Measurements from ENCODE around the gene RELL1.

Gene RELL1

GRCh38 chr4:37646247-37646646 lies 39.9 kb downstream of the RELL1 start:
- H3K4me3 ChIP-seq (ENCODE audit: low read depth, low read length) = no peak overlapping the region
- no peak for DNase-seq (ENCODE audit: low read depth)
- in situ Hi-C loops (cut with HindIII; ENCODE audit: low sequenced_read_pairs) = no loop called here
- TF ChIP-seq CTCF (IDR thresholded peaks at IDR 0.05; ENCODE audit: low read depth, low read length, missing control alignments) = no peak

- no peak overlapping the region for H3K4me3 ChIP-seq (ENCODE audit: low read depth, low read length)
- no peak for TF ChIP-seq CTCF (IDR thresholded peaks at IDR 0.05; ENCODE audit: low read depth, low read length, missing control alignments)
- no peak for DNase-seq (ENCODE audit: low read depth)
- in situ Hi-C loops (cut with HindIII; ENCODE audit: low sequenced_read_pairs) = no loop called here
Measured at GRCh38 chr4:37645736-37646135, 40.4 kb downstream of the RELL1 start.

- TF ChIP-seq CTCF (IDR thresholded peaks at IDR 0.05; ENCODE audit: low read depth, low read length, missing control alignments) = no peak
- in situ Hi-C loops (cut with HindIII; ENCODE audit: low sequenced_read_pairs) = no loop called here
- peak; percentile 88 for DNase-seq (ENCODE audit: low read depth)
- H3K4me3 ChIP-seq (ENCODE audit: low read depth, low read length) = no peak overlapping the region
Measured at GRCh38 chr4:37644962-37645361, 41.2 kb downstream of the RELL1 start.

GRCh38 chr4:37641886-37642849 lies 44.0 kb downstream of the RELL1 start:
- in situ Hi-C loops (cut with HindIII; ENCODE audit: low sequenced_read_pairs) = no loop called here
- DNase-seq (ENCODE audit: low read depth) = no peak
- TF ChIP-seq CTCF (IDR thresholded peaks at IDR 0.05; ENCODE audit: low read depth, low read length, missing control alignments) = no peak
- H3K4me3 ChIP-seq (ENCODE audit: low read depth, low read length) = no peak overlapping the region

- in situ Hi-C loops (cut with HindIII; ENCODE audit: low sequenced_read_pairs) = no loop called here
- TF ChIP-seq CTCF (IDR thresholded peaks at IDR 0.05; ENCODE audit: low read depth, low read length, missing control alignments) = no peak
- no peak for DNase-seq (ENCODE audit: low read depth)
Measured at GRCh38 chr4:37641352-37641751, 44.8 kb downstream of the RELL1 start.

GRCh38 chr4:37639551-37640285 lies 46.5 kb downstream of the RELL1 start:
- DNase-seq (ENCODE audit: low read depth) = peak; percentile 33
- no peak overlapping the region for H3K4me3 ChIP-seq (ENCODE audit: low read depth, low read length)
- in situ Hi-C loops (cut with HindIII; ENCODE audit: low sequenced_read_pairs) = no loop called here
- TF ChIP-seq CTCF (IDR thresholded peaks at IDR 0.05; ENCODE audit: low read depth, low read length, missing control alignments) = no peak

More at GRCh38 chr4:37641352-37641751, 44.8 kb downstream of the RELL1 start:
- H3K4me3 ChIP-seq (ENCODE audit: low read depth, low read length) = no peak overlapping the region
